KG1 (cell line): Measurements from ENCODE around the gene MTHFR.
A peak's percentile ranks its signal among the peaks of the same experiment; 100 is the strongest.

Experiments
- DNase-seq: peaks from one replicate; lab custom pipeline; 2025; lab: John Stamatoyannopoulos, UW

The MTHFR gene

DNA sequence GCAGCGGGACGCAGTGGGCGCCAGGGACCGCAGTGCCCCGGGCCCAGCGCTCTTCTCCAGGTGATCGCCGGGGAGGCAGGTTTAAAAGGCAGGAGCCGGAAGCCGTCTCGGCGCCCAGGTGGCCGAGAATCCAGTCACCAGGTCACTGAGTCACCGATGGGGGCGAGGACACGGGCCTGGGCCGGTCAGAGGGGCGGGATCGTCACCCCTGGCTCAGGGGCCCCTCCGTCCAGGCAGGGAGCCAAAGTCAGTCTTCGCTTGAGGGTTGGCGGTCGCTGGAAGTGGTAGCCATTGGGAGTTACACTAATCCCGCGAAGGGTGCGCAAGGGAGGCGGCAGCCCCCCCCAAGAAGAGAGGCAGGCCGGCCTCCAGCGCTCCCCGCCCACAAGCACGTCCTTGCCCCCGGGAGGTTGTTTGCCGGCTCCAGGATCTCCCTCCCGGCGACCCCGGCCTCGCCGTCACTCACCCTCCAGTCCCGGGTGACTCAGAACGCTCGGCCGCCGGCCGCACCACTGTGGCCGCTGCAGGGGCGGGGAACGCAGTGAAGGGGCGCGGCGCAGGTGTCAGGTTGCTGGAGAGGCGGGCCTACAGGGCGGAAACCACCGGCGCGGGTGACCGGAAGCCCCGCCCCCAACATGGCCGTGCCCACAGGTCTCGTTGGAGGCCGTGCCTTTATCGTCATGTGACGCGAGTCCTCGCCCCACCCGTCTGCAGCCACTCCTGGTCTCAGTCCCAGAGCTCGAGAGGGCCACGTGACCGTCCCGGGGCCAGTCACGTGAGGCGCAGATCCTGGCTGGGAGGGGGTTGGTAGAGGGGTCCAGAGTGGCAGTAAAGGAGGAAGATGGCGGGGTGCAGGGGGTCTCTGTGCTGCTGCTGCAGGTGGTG is at the start of gene MTHFR, which contains the start of gene CLCN6:
MTHFR (minus strand) TSS at position 543 of the 885 bp plus-strand sequence. CDS start 2,848 bp downstream, outside the sequence.
CLCN6 (plus strand) TSS at position 770 of the 885 bp plus-strand sequence; CDS start at position 842, 72 bp downstream.
- DNase-seq, result peak; percentile 96

- no peak for DNase-seq
These were observed 49.7 kb upstream of the MTHFR start for GRCh38 chr1:11855430-11855829.

- DNase-seq, result no peak
These were observed 48.8 kb upstream of the MTHFR start for GRCh38 chr1:11854519-11854918.

- DNase-seq, result no peak
These were observed 45.4 kb upstream of the MTHFR start for GRCh38 chr1:11851180-11851579.

- no peak for DNase-seq
These were observed 44.4 kb upstream of the MTHFR start for GRCh38 chr1:11850156-11850555.

DNA sequence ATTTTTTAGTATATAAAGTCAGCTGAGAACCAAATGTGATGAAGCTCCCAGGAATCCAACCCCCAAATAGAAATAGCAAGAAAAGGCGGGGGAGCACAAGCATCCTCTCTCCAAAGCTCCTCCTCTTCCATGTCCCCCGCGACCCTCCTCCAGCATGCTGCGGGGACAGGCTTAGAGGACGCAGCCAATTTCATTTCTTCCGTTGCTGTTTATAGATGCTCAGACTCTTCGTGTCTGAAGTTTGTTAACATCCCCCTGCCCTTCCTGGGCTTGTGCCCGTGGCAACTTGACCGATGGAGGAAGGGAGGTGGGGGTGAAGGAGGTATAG is 42.6 kb upstream of the MTHFR start:
- DNase-seq, result no peak

DNA sequence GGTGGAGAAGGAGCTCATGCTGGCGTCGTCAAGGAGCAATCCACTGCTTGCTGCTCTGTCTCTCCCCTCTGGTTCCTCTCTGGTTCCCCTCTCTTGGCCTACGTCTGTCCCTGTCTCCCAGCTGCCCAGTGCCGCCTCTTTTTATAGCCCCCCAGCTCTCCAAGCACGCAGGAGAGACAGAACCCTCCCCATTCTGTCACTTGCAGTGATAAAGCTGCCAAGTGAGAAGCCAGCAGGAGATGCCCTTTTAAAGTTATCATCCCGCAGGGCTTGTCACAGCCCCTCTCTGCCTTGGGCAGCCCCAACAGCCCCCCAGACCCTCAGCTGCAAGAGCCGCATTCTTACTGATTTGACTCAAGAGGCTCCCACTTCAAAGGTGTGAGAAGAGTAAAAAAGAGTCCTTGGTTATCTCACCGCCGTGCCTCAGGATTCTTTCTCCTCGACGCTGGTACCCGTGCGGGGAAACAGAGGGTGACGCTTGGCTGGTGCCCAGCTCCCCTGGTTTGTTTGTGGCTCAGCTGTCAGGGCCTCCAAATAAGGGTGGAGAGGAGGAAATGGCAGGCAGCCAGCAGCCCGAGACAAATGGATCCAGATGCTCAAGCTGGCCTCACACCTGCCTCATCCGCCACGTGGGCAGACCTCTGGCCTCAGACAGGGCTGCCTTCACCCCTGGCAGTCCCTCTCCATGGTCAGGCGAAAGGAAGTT is 42.1 kb upstream of the MTHFR start, which contains the start of gene NPPA:
NPPA (minus strand) TSS at position 117 of the 706 bp plus-strand sequence; CDS start at position 18, 99 bp downstream.
- no peak for DNase-seq

DNA sequence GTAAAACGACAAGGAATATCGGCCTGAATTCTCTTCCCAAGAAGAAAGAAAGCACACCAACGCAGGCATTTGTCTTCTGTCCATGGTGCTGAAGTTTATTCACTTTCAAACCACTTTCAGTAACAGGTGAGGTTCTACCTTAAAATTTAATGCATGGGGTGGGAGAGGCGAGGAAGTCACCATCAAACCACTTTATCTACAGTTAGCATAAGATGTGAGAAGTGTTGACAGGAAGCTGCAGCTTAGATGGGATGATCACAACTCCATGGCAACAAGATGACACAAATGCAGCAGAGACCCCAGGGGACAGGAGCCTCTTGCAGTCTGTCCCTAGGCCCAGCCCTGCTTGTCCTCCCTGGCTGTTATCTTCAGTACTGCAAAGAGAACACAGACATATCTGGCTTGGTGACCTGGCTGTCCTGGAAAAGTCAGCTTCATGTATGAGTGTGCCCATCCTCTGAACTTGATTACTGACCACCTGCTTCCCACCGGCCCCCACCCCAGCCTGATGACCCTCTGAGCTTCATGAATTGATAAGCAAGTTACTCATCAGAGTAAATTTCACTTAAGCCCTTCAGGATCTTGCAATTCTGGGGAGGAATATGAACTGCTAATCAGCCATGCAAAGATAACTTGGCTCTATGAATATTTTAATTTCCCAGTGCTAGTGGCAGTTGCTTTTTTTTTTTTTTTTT is 40.0 kb upstream of the MTHFR start:
- no peak for DNase-seq

DNA sequence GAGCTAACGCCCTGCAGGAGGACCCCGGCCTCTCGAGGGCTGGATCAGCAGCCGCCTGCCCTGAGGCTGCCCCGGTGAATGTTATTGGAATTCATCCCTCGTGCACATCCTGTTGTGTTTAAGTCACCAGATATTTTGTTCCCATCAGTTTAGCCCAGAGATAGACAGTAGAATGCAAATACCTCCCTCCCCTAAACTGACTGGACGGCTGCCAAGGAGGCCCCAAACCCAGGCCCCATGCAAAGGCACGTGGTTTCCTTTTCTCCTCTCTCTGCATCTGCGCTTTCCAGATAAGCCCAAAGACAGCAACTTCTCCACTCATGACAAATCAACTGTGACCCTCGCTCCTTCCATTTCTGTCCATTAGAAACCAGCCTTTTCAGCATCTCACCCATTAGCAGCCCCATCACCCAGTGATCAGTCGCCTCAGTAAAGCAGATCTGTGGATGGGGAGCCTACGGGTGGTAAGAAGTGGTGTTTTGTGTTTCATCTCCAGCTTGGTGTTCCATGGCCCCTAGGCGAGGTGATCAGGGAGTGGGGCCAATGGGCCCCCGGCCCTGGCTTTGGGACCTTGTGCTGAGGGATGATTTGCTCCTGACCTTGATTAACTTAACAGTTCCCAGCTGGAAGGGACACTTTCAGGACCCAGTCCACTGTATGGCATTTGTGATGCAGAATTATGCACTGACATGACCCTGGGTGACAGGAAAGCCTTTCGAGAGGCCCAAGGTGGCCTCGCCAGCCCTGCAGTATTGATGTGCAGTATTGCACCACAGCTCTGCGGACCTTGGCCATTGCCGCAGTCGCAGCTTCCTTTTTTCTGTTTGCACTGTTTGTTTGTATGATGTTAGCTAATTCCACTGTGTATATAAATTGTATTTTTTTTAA is 36.6 kb upstream of the MTHFR start:
- peak; percentile 34 for DNase-seq

DNA sequence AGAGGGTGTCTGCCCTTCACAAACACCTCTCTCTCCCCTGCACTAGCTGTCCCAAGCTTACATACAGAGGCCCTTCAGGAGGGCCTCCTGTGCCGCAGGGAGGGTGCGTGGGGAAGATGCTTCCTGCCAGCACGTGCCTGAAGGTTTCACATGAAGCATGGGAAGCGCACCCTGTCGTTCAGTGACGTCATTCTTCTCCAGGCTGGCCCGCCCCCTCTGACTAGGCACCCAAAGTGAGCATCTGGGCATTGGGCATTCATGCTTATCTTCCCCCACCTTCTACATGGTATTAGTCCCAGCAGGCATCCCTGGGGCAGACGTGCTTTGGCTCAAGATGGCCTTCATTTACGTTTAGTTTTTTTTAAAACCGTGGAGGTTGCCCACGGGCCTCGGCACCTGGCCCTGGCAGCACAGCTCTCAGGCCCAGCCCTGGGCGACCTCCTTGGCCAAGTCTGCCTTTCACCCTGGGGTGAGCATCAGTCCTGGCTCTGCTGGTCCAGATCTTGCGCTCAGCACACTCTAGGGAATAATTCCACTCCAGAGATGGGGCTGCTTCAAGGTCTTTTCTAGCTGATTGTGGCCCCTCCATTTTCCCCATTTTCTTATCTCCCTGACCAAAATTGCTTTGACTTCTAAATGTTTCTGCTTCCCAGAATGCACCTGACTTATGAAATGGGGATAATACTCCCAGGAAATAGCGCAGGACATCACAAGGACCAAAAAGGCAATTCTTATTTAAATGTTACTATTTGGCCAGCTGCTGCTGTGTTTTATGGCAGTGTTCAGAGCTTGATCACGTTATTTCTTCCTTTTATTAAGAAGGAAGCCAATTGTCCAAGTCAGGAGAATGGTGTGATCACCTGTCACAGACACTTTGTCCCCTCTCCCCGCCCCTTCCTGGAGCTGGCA is 35.7 kb upstream of the MTHFR start:
- DNase-seq, result no peak

- no peak for DNase-seq
These were observed 34.3 kb upstream of the MTHFR start for GRCh38 chr1:11839727-11840705.

GRCh38 chr1:11838349-11839272 is 32.8 kb upstream of the MTHFR start:
- DNase-seq, result peak; percentile 5

DNA sequence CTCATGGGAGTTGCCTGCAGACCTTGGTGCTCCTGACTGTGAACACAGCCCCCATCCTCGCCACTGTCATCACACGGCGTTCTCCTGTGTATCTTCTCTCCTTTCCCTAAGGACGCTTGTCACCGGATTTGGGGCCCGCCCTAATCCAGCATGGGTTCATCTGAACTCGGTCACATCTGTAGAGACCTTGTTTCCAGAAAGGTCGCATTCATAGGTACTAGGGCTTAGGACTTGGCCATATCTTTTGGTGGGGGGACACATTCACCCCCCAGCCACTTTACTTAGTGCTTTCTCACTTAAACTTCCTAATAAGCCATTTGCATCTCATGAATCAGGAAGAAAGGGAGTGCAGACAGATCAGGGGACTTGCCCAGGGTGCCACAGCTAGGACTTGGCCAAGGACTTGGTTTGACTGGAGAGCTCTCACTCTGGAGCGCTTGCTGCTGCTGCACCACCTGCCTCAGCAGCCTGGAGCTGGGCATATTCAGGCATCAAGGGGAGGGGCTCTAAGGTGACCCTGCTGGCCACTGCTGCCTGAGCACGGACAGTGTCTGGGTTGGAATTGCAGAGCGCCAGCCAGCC is 32.1 kb upstream of the MTHFR start:
- no peak for DNase-seq

- DNase-seq, result no peak
These were observed 31.4 kb upstream of the MTHFR start for GRCh38 chr1:11836955-11837766.

DNA sequence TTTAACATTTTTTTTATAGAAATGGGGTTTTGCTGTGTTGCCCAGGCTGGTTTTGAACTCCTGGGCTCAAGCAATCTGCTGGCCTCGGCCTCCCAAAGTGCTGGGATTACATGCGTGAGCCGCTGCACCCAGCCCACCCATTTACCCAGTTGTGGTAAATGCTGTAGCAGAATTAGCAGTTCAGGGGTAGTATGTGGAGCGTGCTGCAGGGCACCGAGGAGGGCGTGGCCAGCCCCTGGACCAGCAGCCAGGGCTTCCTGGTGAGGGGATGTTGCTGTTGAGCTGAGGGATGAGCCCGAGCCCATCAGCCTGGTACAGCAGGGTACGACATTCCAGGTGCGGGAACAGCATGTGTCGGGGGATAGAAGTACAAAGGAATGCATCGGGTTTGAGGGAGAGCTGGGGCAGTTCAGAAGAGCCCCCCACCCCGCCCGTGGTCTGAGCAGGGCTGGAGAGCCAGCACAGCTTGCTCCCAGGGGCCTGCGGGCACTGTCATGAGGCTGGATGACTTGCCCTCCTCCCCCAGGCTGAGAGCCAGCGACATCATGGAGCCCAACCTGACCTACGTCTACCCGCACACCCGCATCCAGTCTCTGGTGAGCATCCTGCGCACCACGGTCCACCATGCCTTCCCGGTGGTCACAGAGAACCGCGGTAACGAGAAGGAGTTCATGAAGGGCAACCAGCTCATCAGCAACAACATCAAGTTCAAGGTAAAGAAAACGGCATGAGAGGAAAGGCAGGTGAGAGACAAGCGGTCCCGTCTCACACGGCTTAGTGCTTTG is 29.9 kb upstream of the MTHFR start:
- DNase-seq, result no peak

DNA sequence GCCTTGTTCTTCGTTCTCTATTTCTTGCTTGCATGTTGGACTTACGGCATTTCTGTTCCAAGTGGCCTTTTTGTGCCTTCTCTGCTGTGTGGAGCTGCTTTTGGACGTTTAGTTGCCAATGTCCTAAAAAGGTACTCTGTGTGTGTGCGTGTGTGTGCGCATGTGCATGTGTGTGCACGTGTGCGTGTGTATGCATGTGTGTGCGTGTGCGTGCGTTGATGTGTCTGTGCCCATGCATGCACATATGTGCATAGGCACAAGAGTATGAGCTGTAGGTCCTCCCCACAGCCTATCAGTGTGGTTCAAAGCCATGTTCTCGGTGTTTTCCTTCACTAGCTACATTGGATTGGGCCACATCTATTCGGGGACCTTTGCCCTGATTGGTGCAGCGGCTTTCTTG is 28.1 kb upstream of the MTHFR start:
- no peak for DNase-seq
